GM12875 (cell line): ENCODE results near the gene ENPP3.

Source experiments
- H3K4me3 ChIP-seq: one replicate; pipeline ENCODE4 v1.5.1; 2011; ENCODE audit warnings: low read depth, low read length, control low read depth
- TF ChIP-seq, protein P1 (sequence below): IDR thresholded peaks from 2 replicates; pipeline ENCODE4 v1.5.1; 2011; ENCODE audit warnings: low read depth, mild to moderate bottlenecking, control low read depth, inconsistent platforms, low read length, moderate library complexity, borderline replicate concordance; ENCODE audit not compliant: insufficient read depth

ENPP3 gene

DNA sequence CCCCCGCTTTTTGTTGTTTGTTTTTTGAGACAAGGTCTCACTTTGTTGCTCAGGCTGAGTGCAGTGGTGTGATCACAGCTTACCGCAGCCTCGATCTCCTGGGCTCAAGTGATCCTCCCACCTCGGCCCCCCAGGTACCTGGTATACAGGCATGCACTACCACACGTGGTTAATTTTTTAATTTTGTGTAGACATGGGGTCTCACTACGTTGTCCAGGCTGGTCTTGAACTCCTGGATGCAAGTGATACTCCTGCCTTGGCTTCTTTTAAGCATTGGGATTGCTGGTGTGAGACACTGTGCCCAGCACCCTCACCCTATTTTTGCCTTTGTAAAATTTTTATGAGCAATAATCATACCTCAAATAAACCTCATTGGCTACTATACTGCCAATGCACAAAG lies 5.5 kb downstream of the ENPP3 start:
- H3K4me3 ChIP-seq, result no peak overlapping the region
- TF ChIP-seq, protein P1, sequence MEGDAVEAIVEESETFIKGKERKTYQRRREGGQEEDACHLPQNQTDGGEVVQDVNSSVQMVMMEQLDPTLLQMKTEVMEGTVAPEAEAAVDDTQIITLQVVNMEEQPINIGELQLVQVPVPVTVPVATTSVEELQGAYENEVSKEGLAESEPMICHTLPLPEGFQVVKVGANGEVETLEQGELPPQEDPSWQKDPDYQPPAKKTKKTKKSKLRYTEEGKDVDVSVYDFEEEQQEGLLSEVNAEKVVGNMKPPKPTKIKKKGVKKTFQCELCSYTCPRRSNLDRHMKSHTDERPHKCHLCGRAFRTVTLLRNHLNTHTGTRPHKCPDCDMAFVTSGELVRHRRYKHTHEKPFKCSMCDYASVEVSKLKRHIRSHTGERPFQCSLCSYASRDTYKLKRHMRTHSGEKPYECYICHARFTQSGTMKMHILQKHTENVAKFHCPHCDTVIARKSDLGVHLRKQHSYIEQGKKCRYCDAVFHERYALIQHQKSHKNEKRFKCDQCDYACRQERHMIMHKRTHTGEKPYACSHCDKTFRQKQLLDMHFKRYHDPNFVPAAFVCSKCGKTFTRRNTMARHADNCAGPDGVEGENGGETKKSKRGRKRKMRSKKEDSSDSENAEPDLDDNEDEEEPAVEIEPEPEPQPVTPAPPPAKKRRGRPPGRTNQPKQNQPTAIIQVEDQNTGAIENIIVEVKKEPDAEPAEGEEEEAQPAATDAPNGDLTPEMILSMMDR, result no peak

DNA sequence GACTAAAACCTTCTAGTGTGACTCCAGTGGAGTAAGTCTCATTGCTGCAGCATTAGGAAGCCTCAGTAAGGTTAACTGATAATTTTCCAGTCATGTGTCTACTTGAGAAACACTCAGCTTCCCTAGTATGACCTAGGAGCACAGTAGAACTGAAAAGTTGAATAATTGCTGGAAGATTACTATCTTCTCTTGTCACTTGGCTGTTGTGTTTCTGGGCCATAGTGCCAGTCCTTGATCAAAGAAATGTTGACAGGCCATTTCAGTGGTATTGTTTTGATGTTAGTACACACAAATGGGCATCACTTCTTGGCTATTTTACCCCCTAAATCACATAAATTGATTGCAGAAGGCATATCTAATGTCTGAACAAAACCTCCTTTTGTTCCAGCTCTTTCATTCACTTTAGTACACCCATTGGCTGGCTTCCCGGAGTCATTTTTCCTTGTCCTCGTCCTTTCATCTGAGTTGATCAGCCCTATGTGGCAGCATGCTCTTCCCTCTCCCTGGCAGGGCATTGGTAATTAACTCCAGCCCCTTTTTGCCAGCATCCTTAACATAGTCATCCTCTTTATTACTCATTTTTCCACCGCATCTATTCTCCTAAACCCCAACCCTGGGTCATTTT lies 6.0 kb downstream of the ENPP3 start:
- TF ChIP-seq, protein P1, result no peak

DNA sequence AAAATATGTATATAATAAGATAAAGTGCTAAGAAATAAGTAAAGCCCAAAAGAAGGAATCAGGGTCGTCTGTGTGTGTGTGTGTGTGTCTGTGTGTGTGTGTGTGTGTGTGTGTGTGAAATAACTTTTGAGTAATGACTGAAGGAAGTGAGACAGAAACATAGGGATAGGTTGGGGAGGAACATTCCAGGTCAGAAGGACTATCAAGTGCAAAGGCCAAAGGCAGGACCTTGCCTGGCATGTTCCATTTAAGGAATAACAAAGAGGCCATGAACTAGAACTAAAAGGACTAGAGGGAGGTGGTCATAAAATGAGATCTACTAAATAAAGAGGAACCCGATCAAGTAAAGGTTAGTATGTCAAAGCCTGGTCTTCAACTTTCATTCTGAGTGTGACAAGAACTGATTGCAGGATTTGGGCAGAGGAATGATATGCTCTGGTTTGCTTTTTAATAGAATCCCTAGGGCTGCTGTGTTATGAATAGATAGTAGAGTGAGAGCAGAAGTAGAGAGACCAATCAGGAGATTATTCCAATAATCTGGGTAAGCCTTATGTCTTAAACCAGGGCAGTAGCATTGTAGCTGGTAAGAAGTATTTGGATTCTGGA lies 6.9 kb downstream of the ENPP3 start:
- H3K4me3 ChIP-seq, result no peak overlapping the region
- TF ChIP-seq, protein P1, result no peak

More for the DNA sequence above, 6.0 kb downstream of the ENPP3 start:
- H3K4me3 ChIP-seq, result no peak overlapping the region

- no peak overlapping the region for H3K4me3 ChIP-seq
- TF ChIP-seq, protein P1, result no peak
Measured at GRCh38 chr6:131644921-131645320, 7.8 kb downstream of the ENPP3 start.

DNA sequence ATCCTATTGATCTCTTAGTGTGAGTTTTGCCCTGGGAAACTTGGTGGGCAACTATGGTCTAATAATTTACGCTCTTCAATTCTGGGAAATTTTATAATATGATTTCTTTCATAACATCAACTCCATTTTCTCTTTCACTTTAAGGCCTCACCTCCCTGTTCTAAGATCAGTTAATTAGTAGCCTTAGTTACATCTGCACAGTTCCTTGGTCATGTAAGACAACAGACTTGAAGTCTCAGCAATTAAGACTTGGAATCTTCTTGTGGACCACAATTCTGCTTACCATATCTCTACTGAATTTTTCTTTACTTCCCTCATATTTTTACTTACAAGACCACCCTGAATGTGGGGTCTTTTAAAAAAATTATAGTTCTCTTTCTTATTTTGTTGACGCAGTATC lies 8.7 kb downstream of the ENPP3 start:
- H3K4me3 ChIP-seq, result no peak overlapping the region
- TF ChIP-seq, protein P1, result no peak

- no peak overlapping the region for H3K4me3 ChIP-seq
- TF ChIP-seq, protein P1, result no peak
Measured at GRCh38 chr6:131646249-131646670, 9.2 kb downstream of the ENPP3 start.

DNA sequence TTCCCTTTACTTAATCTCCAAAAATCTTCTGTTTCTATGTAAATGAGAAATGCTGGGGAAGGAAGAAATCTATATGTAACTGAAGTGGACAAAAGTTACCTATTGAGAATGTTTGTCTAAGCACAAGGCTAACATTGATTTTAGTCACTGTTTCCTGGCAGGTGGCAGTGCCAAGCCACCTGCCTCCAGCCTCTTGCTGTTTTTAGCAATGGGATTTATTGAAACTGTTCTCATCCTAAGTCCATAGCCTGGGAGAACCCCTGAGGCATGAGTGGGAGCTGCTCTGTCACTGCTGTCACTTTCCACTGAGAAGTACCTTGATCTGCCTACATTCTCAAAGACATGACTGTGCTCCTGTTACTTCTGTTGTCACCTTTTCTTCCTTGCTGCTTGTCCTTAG lies 14.7 kb downstream of the ENPP3 start:
- no peak overlapping the region for H3K4me3 ChIP-seq
- TF ChIP-seq, protein P1, result no peak
